T1000 (cell line): ENCODE data around the gene EMC6.

Experiments used
- DNase-seq: peaks from one replicate; lab custom pipeline; 2025; ENCODE audit warnings: mixed read lengths; lab: John Stamatoyannopoulos, UW

The EMC6 gene

GRCh38 chr17:3656353-3656752, 12.3 kb upstream of the EMC6 start:
- no peak for DNase-seq

DNA sequence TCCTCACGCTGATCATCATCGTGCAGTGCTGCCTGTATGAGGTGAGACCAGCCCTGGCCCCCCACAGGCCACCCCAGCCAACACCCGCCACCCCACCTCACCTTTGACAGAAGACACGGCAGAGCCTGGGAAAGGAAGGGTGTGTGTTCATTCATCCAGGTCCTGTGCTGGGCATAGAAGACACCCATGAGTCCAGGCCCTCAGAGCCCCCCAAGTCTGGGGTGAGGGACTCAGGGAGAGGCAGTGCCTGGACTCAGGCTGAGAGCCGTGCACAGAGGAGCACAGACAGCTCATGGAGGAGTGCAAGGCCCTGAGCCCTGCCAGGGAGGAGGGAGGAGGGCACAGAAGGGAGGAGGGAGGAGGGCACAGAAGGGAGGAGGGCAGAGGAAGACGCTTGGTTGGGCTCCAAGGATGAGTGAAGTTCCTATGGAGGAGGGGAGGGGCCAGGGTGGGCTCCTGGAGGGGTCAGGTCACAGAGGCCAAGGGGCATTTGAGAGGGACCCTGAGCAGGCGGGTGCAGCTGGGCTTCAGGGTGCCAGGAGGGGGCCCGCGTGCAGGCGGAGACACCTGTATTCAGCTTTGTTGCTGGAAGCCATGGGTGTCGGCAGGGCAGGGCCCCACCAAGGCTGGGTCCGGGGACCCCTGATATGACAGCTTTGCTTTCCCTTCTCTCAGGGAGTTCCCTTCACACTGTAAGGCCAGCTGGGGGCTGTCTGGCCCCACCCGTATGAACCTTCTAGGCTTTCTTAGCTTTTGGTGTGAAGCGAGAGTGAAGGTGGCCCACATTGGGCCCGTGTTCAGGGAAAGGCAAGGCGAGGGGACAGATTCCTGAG, 11.6 kb upstream of the EMC6 start:
- DNase-seq, result no peak

DNA sequence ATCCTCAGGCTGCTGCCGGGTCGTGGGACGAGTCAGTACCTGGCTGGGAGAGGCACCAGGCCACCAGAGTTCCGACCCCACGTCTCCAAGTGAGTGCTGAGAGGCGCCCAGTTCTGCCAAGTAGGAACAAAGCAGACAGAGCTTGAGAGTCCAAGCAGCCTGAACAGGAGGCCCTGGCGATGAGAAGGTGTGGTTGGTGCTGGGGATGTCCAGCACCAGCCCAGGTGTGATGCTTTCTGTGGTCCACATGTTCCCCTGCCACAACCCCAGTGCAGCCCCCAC, 11.1 kb upstream of the EMC6 start:
- no peak for DNase-seq

DNA sequence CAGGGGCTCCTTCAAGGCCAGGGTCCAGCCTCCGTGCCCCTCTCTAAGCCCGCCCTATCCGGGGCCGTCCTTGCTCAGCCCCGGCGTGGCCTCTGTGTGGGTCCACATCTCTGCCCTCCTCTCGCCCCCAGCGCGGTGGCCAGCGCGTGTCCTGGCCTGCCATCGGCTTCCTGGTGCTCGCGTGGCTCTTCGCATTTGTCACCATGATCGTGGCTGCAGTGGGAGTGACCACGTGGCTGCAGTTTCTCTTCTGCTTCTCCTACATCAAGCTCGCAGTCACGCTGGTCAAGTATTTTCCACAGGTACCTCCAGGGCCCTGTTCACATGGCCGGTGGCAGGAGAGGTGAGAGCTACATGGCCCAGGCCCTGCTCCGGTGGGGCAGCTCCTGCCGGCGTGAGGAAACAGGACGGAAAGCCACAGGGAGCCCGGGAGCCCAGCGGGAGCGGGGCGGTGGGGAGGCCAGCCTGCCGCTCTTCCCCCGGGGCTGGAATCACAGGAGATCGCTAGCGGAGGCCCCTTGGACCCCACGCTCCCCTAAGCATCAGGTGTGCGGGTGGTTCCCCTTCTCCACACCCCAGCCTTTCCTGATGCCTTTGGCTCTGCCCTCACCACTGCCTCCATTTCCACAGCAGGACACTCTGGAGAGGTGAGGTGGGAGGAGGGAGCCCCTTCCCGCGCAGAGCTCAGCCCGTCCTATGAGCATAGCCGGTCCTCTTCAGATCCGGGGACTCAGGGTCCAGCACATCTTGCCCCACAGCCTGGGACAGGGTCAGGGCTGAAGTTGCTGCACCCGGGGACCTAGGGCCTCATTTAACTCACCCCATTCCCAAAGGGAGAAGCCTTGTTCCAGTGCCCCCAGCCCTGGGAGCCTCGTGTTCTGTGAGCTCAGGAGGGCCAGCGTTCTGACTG, 10.5 kb upstream of the EMC6 start:
- no peak for DNase-seq

GRCh38 chr17:3658784-3659449, 9.7 kb upstream of the EMC6 start:
- DNase-seq, result no peak

DNA sequence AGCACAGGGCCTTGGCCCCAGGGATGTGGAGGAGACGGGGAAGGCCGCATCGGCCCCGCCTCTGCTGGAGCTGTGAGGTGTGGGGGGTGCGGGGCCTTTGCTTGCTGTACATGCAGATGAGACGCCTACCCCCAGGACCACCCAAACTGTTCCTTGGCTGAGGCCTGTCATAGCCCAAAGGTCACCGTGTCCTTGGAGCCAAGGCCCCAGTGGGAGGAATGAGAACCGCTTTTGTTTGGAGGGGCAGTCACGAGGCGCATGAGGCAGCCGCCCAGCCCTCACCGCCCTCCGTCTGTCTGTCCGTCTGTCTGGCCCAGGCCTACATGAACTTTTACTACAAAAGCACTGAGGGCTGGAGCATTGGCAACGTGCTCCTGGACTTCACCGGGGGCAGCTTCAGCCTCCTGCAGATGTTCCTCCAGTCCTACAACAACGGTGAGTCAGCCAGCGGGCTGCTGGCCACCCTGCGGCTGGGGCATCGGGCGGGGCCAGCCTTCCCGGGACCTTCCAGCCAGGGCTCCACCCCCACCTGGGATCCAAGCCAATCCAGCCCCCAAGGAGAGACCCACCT, 9.0 kb upstream of the EMC6 start:
- DNase-seq, result peak; percentile 57

DNA sequence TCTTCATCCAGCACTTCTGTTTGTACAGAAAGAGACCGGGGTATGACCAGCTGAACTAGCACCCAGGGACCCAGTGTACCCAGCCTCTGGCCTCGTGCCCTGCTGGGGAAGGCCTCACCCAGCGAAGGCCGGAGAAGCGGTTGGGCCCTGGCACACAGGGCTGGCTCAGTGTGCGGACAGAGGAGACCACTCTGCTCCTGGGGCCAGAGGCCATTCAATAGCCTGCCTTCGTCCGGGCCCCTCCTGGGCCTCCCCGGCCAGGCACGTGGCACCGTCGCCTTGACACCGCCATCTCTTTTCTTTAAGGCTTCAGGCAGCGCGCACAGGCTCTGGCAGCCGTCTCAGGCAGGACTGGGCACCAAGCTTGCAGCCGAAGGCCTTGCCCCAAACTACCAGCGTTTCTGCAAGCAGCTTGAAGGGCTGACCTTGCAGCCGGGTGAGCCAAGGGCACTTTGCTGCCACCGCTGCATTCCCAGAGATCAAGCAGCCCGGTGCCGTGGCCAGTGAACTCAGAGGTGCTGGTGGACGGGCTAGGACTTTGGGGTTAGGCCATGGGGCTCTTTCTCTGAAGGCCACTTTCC, 8.2 kb upstream of the EMC6 start:
- no peak for DNase-seq

GRCh38 chr17:3663102-3664011, 5.3 kb upstream of the EMC6 start:
- DNase-seq, result no peak

DNA sequence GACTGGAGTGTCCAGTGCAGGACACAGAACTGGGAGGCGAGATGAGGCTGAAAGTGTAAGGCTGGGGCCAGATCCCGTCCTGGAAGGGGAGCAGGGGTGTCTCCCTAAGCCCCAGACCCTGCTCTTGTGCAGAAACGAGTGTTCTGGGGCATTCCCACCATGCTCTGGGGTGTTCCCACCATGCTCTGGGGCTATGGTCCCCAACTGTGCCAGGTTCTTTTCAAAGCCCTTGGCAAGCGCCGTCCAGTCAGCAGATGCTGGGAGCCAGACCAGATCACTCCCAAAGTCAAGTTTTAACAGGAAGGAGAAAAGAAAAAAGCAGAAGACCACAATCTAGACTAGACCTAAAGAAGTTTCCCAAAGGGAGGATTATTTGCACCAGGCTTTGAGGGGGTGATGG, 2.8 kb upstream of the EMC6 start:
- DNase-seq, result no peak

GRCh38 chr17:3666516-3666915, 2.1 kb upstream of the EMC6 start:
- no peak for DNase-seq

GRCh38 chr17:3667366-3668278, 990 bp upstream of the EMC6 start:
- DNase-seq, result peak; percentile 81

DNA sequence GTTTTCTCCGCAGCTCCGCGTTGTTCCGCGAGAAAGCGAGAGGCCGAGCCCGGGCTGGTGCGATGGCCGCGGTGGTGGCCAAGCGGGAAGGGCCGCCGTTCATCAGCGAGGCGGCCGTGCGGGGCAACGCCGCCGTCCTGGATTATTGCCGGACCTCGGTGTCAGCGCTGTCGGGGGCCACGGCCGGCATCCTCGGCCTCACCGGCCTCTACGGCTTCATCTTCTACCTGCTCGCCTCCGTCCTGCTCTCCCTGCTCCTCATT, 404 bp downstream of the EMC6 start:
- no peak for DNase-seq

GRCh38 chr17:3669548-3669947, 936 bp downstream of the EMC6 start:
- DNase-seq, result no peak

- no peak for DNase-seq
These were observed 4.0 kb downstream of the EMC6 start for GRCh38 chr17:3672571-3672970.

- no peak for DNase-seq
These were observed 7.3 kb downstream of the EMC6 start for GRCh38 chr17:3675886-3676285.

DNA sequence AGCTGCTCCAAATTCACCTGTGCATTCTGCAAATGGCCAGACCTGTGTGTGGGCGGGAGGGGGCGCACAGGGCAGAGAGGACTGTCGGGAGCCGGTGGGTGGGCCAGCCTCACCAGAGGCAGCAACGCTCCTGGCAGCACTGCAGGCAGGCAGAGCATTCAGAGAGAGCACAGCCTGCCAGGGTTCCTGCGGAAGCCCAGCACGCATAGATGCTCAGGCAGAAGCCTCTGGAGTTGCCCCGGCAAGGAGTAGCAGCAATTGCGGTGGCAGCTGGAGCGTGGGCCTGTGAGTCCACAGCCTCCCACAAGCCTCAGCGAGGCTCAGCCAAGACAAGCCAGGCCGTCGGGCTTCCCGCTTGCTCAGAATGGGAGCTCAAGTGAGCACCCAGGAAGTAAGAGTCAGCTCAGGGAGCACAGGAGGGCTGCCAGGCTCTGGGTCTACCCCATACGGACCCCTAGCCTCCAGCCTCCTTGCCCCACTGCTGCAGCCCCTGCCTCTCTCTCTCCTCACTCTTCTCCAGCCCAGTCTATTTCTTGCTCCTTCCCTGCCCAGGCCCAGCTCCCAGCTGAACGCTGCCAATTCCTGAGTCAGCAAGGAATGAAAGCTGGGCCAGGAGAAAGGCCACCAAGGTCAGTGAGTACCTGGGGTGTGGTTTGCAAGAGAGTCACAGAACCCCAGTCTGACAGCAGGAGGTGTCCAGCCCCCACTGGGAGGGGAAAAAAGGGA, 9.6 kb downstream of the EMC6 start:
- DNase-seq, result no peak

- DNase-seq, result no peak
These were observed 10.4 kb downstream of the EMC6 start for GRCh38 chr17:3678821-3679530.

DNA sequence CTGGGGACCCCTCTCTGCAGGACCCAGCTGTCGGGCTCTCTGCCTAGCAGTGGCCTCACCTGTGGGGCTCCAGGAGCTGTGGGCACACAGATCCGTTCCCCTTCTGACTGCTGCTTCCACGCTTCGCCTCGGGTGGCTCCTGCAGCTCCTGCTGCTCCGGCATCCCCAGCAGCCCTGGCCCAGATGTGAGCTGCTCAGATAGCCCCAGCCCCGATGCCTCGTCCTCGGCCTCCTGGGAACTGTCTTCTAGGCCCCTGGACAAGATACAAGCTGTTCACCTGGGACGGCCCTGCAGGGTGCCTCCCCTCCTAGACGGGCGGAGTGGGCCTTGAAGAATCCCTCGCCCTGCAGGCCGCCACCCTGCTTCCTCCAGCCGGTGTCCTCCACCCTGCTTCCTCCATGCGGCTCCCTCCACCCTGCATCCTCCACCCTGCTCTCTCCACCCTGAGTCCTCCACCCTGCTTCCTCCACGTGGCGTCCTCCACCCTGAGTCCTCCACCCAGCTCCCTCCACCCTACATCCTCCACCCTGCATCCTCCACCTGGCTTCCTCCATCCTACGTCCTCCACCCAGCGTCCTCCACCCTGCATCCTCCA, 11.0 kb downstream of the EMC6 start:
- no peak for DNase-seq
